GM12878 (cell line): ENCODE data around the gene THAP5. TPM values are rescaled to one million over a fixed set of nuclear protein-coding genes. Genes with fewer than 3 reads are reported as not detected.
A peak's percentile ranks its signal among the peaks of the same experiment; 100 is the strongest.

ENCODE experiments used
- ATAC-seq: fragments of 200-7000 bp; cut with Tn5 transposase; 3 replicates; pipeline ENCODE4 v1.9.1; 2020; ENCODE audit warnings: mild to moderate bottlenecking, moderate library complexity
- BruUV-seq: library from RNA; stranded (reverse); fragments of 400-500 nt; replicated peaks from 2 replicates; lab custom pipeline; 2021; lab: Mats Ljungman, UMichigan
- CTCF ChIA-PET: fragments of 300-600 bp; sonication (Branson Sonifier 250); formaldehyde crosslinking; extraction: SDS; loops from one replicate; lab custom pipeline; 2021; ENCODE audit warnings: inconsistent platforms; lab: Yijun Ruan, JAX
- POLR2A ChIA-PET: fragments of 350-600 bp; formaldehyde crosslinking; extraction: SDS; loops from one replicate; lab custom pipeline; 2021; ENCODE audit warnings: inconsistent platforms; lab: Charles Lee
- RAD21 ChIA-PET: fragments of 300-600 bp; sonication (Branson Sonifier 250); formaldehyde crosslinking; loops from one replicate; lab custom pipeline; 2023; ENCODE audit warnings: antibody characterized with exemption; ENCODE audit not compliant: unreplicated experiment; lab: Charles Lee
- SMC1A ChIA-PET: fragments of 300-600 bp; sonication (Branson Sonifier 250); formaldehyde crosslinking; loops from one replicate; lab custom pipeline; 2023; ENCODE audit not compliant: unreplicated experiment, uncharacterized antibody; lab: Charles Lee
- DNase-seq: peaks from one replicate; pipeline ENCODE4 v3.0.0-alpha.2; 2011; ENCODE audit warnings: low read depth, low spot score
- FAIRE-seq: peaks from 3 replicates; lab custom pipeline; 2011; peaks lifted over from hg19 to GRCh38; lab: Jason Lieb, UNC
- H2AFZ ChIP-seq: 2 replicates; pipeline ENCODE4 v1.6.0; 2011; ENCODE audit warnings: low read depth, low read length, control low read depth; ENCODE audit not compliant: control insufficient read depth
- H3K27ac ChIP-seq: 2 replicates; pipeline ENCODE4 v1.5.1; 2011; ENCODE audit warnings: control low read depth; ENCODE audit not compliant: control insufficient read depth, insufficient read depth
- H3K27me3 ChIP-seq, 2 experiments: replicated peaks in 1 of 2; 2 replicates each; pipeline versions ENCODE4 v1.6.0 to v1.6.1; 2011; ENCODE audit warnings: low read length in 1 of 2; ENCODE audit not compliant: control insufficient read depth in 2 of 2, insufficient read depth in 2 of 2
- H3K36me3 ChIP-seq, 2 experiments: 2 replicates each; pipeline ENCODE4 v1.5.1; 2011; ENCODE audit warnings: low read length in 1 of 2; ENCODE audit not compliant: control insufficient read depth in 2 of 2, insufficient read depth in 2 of 2
- H3K4me1 ChIP-seq: 2 replicates; pipeline ENCODE4 v1.6.1; 2011; ENCODE audit warnings: mild to moderate bottlenecking, low read length, moderate library complexity, mixed read lengths; ENCODE audit not compliant: control insufficient read depth, insufficient read depth
- H3K4me2 ChIP-seq: 2 replicates; pipeline ENCODE4 v1.6.0; 2011; ENCODE audit warnings: control low read depth; ENCODE audit not compliant: control insufficient read depth, insufficient read depth
- H3K4me3 ChIP-seq: fragments of 200-600 bp; sonication (generic); 2 replicates; pipeline ENCODE4 v1.5.1; 2016
- H3K79me2 ChIP-seq: 2 replicates; pipeline ENCODE4 v1.6.0; 2011; ENCODE audit warnings: low read length; ENCODE audit not compliant: control insufficient read depth, insufficient read depth
- H3K9ac ChIP-seq: 2 replicates; pipeline ENCODE4 v1.8.0; 2011; ENCODE audit warnings: low read length, control low read depth, mixed read lengths; ENCODE audit not compliant: control insufficient read depth, insufficient read depth
- H3K9me3 ChIP-seq: replicated peaks from 3 replicates; pipeline ENCODE4 v1.5.1; 2011; ENCODE audit warnings: mild to moderate bottlenecking, low read length; ENCODE audit not compliant: control insufficient read depth, insufficient read depth
- H4K20me1 ChIP-seq: 2 replicates; pipeline ENCODE4 v1.6.0; 2011; ENCODE audit not compliant: control insufficient read depth, insufficient read depth
- BCL11A ChIP-seq: IDR thresholded peaks from 2 replicates; pipeline ENCODE4 v1.6.1; 2011; ENCODE audit warnings: low read depth, low read length
- CUX1 ChIP-seq: IDR thresholded peaks from 2 replicates; pipeline ENCODE4 v1.6.1; 2012; ENCODE audit warnings: improper control_type of control experiment, low read depth, low read length; ENCODE audit not compliant: insufficient replicate concordance
- ELK1 ChIP-seq: IDR thresholded peaks from 2 replicates; pipeline ENCODE4 v1.6.1; 2012; ENCODE audit warnings: low read depth, low read length, improper control_type of control experiment
- EZH2 ChIP-seq: IDR thresholded peaks from 2 replicates; pipeline ENCODE4 v1.6.1; 2012; ENCODE audit warnings: low read depth, mild to moderate bottlenecking, control low read depth, inconsistent platforms, low read length, borderline replicate concordance; ENCODE audit not compliant: control insufficient read depth
- RAD21 ChIP-seq: IDR thresholded peaks from 2 replicates; pipeline ENCODE4 v1.6.1; 2011; ENCODE audit warnings: mild to moderate bottlenecking, low read depth, low read length, moderate library complexity; ENCODE audit not compliant: insufficient read depth
- TARDBP ChIP-seq: IDR thresholded peaks from 2 replicates; pipeline ENCODE4 v1.6.1; 2016; ENCODE audit warnings: borderline replicate concordance
- ZBTB33 ChIP-seq: fragments of 450-650 bp; IDR thresholded peaks from 2 replicates; pipeline ENCODE4 v1.6.1; 2017; ENCODE audit warnings: mild to moderate bottlenecking
- ZNF207 ChIP-seq: fragments of 450-650 bp; IDR thresholded peaks from 2 replicates; pipeline ENCODE4 v1.6.1; 2014; ENCODE audit warnings: antibody characterized with exemption, mild to moderate bottlenecking, borderline replicate concordance
- ZNF24 ChIP-seq: fragments of 450-650 bp; IDR thresholded peaks from 2 replicates; pipeline ENCODE4 v1.6.1; 2017; ENCODE audit warnings: antibody characterized with exemption, mild to moderate bottlenecking
- WGBS: methylation state at CpG from one replicate; pipeline ENCODE4 v1.1.6; 2016; ENCODE audit warnings: low lambda C conversion rate; ENCODE audit not compliant: insufficient replicate concordance, insufficient coverage; ENCODE audit errors: missing lambda C conversion rate; 5-methylcytosine and 5-hydroxymethylcytosine counted together
- in situ Hi-C: fragments of 300-500 bp; cut with MboI; formaldehyde crosslinking; loops from 9 replicates; pipeline ENCODE4 v1.14.3; 2018; ENCODE audit warnings: mixed read lengths
- intact Hi-C: fragments of 100-400 bp; cut with micrococcal nuclease; formaldehyde crosslinking; loops from one replicate; pipeline ENCODE4 v1.14.2; 2022; ENCODE audit not compliant: unreplicated experiment
- polyA plus RNA-seq, 11 experiments: library from polyadenylated mRNA; depleted of rRNA in 4 of 11; unstranded in 6 of 11; stranded (reverse) in 5 of 11; fragments of >200 nt; fragmentation: Nextera tagmentation in 4 of 11; fragmentation: Illumina TruSeq in 1 of 11; extraction: Ambion mirVana in 4 of 11; extraction: Trizol in 1 of 11; gene quantifications; 1 replicate in 1 of 11; 2 replicates in 10 of 11; pipeline versions ENCODE4 v1.2.1 to v1.2.3, GENCODE V29; 2011 to 2016; ENCODE audit warnings: inconsistent platforms in 2 of 11, missing spikeins in 2 of 11, low read depth in 1 of 11
- total RNA-seq, 4 experiments: library from RNA; depleted of rRNA in 3 of 4; stranded (reverse); fragments of >200 nt in 3 of 4; fragmentation: Illumina TruSeq in 1 of 4; extraction: Trizol in 1 of 4; gene quantifications; 2 replicates each; pipeline versions ENCODE4 v1.2.1 to v1.2.3, GENCODE V29; 2013 to 2021

Gene THAP5
- total and polyA plus RNA-seq, 10 of the 15 experiments (the other 5 are each of a cell fraction or from before 2014, with no cell fraction given), result 13.0 to 47.7 (median 24.2) TPM

- TF ChIP-seq ZBTB33, result no peak
- TF ChIP-seq ZNF24, result no peak
- TF ChIP-seq BCL11A, result no peak
Measured at GRCh38 chr7:108609643-108610042, 40.1 kb upstream of the THAP5 start (continued).

GRCh38 chr7:108605559-108606201 lies 36.2 kb upstream of the THAP5 start:
- Histone ChIP-seq H3K9me3 (no peaks in the 10 kb centered on the region), H3K4me1 (no peaks in the 10 kb centered on the region), H3K4me3 (no peak overlapping the region), H4K20me1 (no peaks in the 10 kb centered on the region), H3K9ac (no peak overlapping the region), H2AFZ (no peak overlapping the region), H3K4me2 (no peak overlapping the region), H3K27ac (no peak overlapping the region), H3K79me2 (no peaks in the 10 kb centered on the region), H3K27me3 (peaks cover 0 to 4% of the 10 kb centered on the region in 2 experiments; a peak in 2 of 4 replicates), H3K36me3 (no peaks in the 10 kb centered on the region)
- ATAC-seq (peak; percentile 70), FAIRE-seq (no peak), DNase-seq (no peak)
- no TSS peak for BruUV-seq
- intact Hi-C loops (no loop called here), in situ Hi-C loops (no loop called here)
- CTCF ChIA-PET, result interaction anchor here (1.4 kb wide), 1 partner anchor 8 kb away, joined by 5 read pairs; no protein-coding TSS in a partner anchor
- SMC1A ChIA-PET, result interaction anchor here (0.6 to 1.2 kb wide), 4 partner anchors 13 to 1549 kb away, joined by 3 to 4 read pairs (median 4); no protein-coding TSS in a partner anchor
- POLR2A ChIA-PET, result no interaction called here
- RAD21 ChIA-PET, result no interaction called here
- 55% methylated on average over 7 of the region's 7 CpGs for WGBS
- no peak for TF ChIP-seq TARDBP
- TF ChIP-seq EZH2, result no peak
- TF ChIP-seq ZNF207, result no peak
- TF ChIP-seq RAD21, result no peak
- no peak for TF ChIP-seq CUX1
- TF ChIP-seq ELK1, result no peak
